ENCODE results near the gene MCCD1.
"Not testable (repeated sequence)": the region's sequence is repeated elsewhere in the genome, so short reads cannot be mapped to it uniquely, and the experiment has no call there.

MCCD1 gene

GRCh38 chr6:31545291-31545690 is 16.5 kb downstream of the MCCD1 start:
- no peaks in the 10 kb centered on the region for H3K9me3 ChIP-seq (ENCODE audit: control insufficient read depth, insufficient read depth, low read depth, low read length)
- H3K4me3 ChIP-seq (ENCODE audit: low read depth, low read length) = peak overlapping the region; percentile 60
- H3K4me1 ChIP-seq (ENCODE audit: control insufficient read depth, insufficient read depth, low read length) = peaks cover 16% of the 10 kb centered on the region
- peaks cover 26% of the 10 kb centered on the region for H3K36me3 ChIP-seq (ENCODE audit: control insufficient read depth, insufficient read depth, low read length)
- H3K27ac ChIP-seq (ENCODE audit: low read depth, low read length) = no peak overlapping the region
- H3K27me3 ChIP-seq (ENCODE audit: control insufficient read depth, insufficient read depth, low read length) = no peaks in the 10 kb centered on the region
- no peak overlapping the region for H3K9ac ChIP-seq (ENCODE audit: low read length)

GRCh38 chr6:31546339-31546957 is 17.7 kb downstream of the MCCD1 start, which contains the start of gene ATP6V1G2:
TSS of gene ATP6V1G2 (minus strand) at chr6:31546608. CDS start at chr6:31546559, 49 bp downstream.
- Histone ChIP-seq H3K9me3 (ENCODE audit: control insufficient read depth, insufficient read depth, low read depth, low read length) (no peaks in the 10 kb centered on the region), H3K36me3 (ENCODE audit: control insufficient read depth, insufficient read depth, low read length) (peaks cover 21% of the 10 kb centered on the region), H3K27ac (ENCODE audit: low read depth, low read length) (peak within 1 kb of the TSS; percentile 31), H3K4me1 (ENCODE audit: control insufficient read depth, insufficient read depth, low read length) (peaks cover 15% of the 10 kb centered on the region; the same call in 1 of the 2 replicates), H3K9ac (ENCODE audit: low read length) (peak within 1 kb of the TSS; percentile 39), H3K27me3 (ENCODE audit: control insufficient read depth, insufficient read depth, low read length) (no peaks in the 10 kb centered on the region), H3K4me3 (ENCODE audit: low read depth, low read length) (peak within 1 kb of the TSS; percentile 60)

GRCh38 chr6:31546958-31547726 is 18.4 kb downstream of the MCCD1 start, which contains the start of gene NFKBIL1:
TSS of gene NFKBIL1 (plus strand) at chr6:31547608. CDS start at chr6:31547695, 87 bp downstream.
- peak within 1 kb of the TSS; percentile 31 for H3K27ac ChIP-seq (ENCODE audit: low read depth, low read length)
- peaks cover 21% of the 10 kb centered on the region for H3K36me3 ChIP-seq (ENCODE audit: control insufficient read depth, insufficient read depth, low read length)
- peak within 1 kb of the TSS; percentile 45 for H3K9ac ChIP-seq (ENCODE audit: low read length)
- H3K4me3 ChIP-seq (ENCODE audit: low read depth, low read length) = peak within 1 kb of the TSS; percentile 60
- H3K9me3 ChIP-seq (ENCODE audit: control insufficient read depth, insufficient read depth, low read depth, low read length) = no peaks in the 10 kb centered on the region
- H3K4me1 ChIP-seq (ENCODE audit: control insufficient read depth, insufficient read depth, low read length) = peaks cover 15% of the 10 kb centered on the region; the same call in 1 of the 2 replicates
- no peaks in the 10 kb centered on the region for H3K27me3 ChIP-seq (ENCODE audit: control insufficient read depth, insufficient read depth, low read length)

GRCh38 chr6:31547727-31548543 is 19.2 kb downstream of the MCCD1 start:
- Histone ChIP-seq H3K4me3 (ENCODE audit: low read depth, low read length) (peak overlapping the region; percentile 60), H3K27me3 (ENCODE audit: control insufficient read depth, insufficient read depth, low read length) (no peaks in the 10 kb centered on the region), H3K27ac (ENCODE audit: low read depth, low read length) (peak overlapping the region; percentile 20; the same call in 1 of the 2 replicates), H3K4me1 (ENCODE audit: control insufficient read depth, insufficient read depth, low read length) (peaks cover 15% of the 10 kb centered on the region; the same call in 1 of the 2 replicates), H3K9me3 (ENCODE audit: control insufficient read depth, insufficient read depth, low read depth, low read length) (no peaks in the 10 kb centered on the region), H3K36me3 (ENCODE audit: control insufficient read depth, insufficient read depth, low read length) (peaks cover 21% of the 10 kb centered on the region), H3K9ac (ENCODE audit: low read length) (peak overlapping the region; percentile 45)

DNA sequence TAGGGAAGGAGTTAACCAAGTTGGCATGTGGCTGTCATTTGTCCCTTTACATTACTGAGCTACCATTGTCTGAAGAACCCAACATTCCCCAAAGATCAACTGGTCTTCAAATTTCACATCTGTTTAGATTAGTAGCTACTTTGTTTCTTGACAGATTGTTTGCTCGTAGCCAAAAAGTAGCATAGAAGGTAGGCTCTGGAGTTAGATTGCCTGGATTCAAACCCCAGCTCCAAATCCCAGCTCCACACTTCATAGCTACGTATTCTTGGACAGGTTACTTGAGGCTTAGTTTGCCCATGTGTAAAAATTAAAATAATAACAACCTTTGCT is 19.7 kb downstream of the MCCD1 start:
- Histone ChIP-seq H3K9ac (ENCODE audit: low read length) (no peak overlapping the region), H3K4me3 (ENCODE audit: low read depth, low read length) (0 out of 2 replicates have a peak overlapping the region, but pooled peaks have one; percentile 60), H3K36me3 (ENCODE audit: control insufficient read depth, insufficient read depth, low read length) (peaks cover 21% of the 10 kb centered on the region), H3K27me3 (ENCODE audit: control insufficient read depth, insufficient read depth, low read length) (no peaks in the 10 kb centered on the region), H3K9me3 (ENCODE audit: control insufficient read depth, insufficient read depth, low read depth, low read length) (no peaks in the 10 kb centered on the region), H3K4me1 (ENCODE audit: control insufficient read depth, insufficient read depth, low read length) (peaks cover 15% of the 10 kb centered on the region; the same call in 1 of the 2 replicates), H3K27ac (ENCODE audit: low read depth, low read length) (no peak overlapping the region)

GRCh38 chr6:31551371-31551770 is 22.6 kb downstream of the MCCD1 start:
- not testable (repeated sequence) for H3K4me1 ChIP-seq (ENCODE audit: control insufficient read depth, insufficient read depth, low read length); H3K9ac ChIP-seq (ENCODE audit: low read length); H3K27me3 ChIP-seq (ENCODE audit: control insufficient read depth, insufficient read depth, low read length); H3K4me3 ChIP-seq (ENCODE audit: low read depth, low read length); H3K27ac ChIP-seq (ENCODE audit: low read depth, low read length); H3K9me3 ChIP-seq (ENCODE audit: control insufficient read depth, insufficient read depth, low read depth, low read length)
- H3K36me3 ChIP-seq (ENCODE audit: control insufficient read depth, insufficient read depth, low read length) = peaks cover 23% of the 10 kb centered on the region

DNA sequence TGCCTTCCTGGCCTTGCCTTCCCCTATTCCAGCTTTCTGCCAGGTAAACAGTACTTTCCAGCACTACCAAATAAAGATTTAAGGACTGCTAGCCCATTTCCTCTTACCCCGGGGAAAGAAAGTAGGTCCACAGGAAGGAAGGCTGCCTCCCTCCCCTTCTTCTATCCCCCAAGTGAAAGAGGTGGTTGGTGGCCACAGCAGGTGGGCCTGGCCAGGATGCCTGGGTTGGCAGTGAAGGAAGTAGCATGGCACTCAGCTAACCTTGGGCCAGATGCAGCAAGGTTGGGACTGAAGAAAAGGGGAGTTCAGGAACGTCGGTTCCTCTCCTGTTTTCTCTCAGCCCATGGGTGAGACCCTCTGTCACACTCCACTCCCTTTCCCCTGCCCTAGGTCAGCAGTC is 27.5 kb downstream of the MCCD1 start:
- Histone ChIP-seq H3K27ac (ENCODE audit: low read depth, low read length) (no peak overlapping the region), H3K9ac (ENCODE audit: low read length) (no peak overlapping the region), H3K4me3 (ENCODE audit: low read depth, low read length) (no peak overlapping the region), H3K36me3 (ENCODE audit: control insufficient read depth, insufficient read depth, low read length) (peaks cover 37% of the 10 kb centered on the region), H3K9me3 (ENCODE audit: control insufficient read depth, insufficient read depth, low read depth, low read length) (no peaks in the 10 kb centered on the region), H3K4me1 (ENCODE audit: control insufficient read depth, insufficient read depth, low read length) (peaks cover 14% of the 10 kb centered on the region; the same call in 1 of the 2 replicates), H3K27me3 (ENCODE audit: control insufficient read depth, insufficient read depth, low read length) (no peaks in the 10 kb centered on the region)

GRCh38 chr6:31557443-31558317 is 28.9 kb downstream of the MCCD1 start:
- Histone ChIP-seq H3K9ac (ENCODE audit: low read length) (no peak overlapping the region), H3K27ac (ENCODE audit: low read depth, low read length) (no peak overlapping the region), H3K4me1 (ENCODE audit: control insufficient read depth, insufficient read depth, low read length) (peaks cover 14% of the 10 kb centered on the region; the same call in 1 of the 2 replicates), H3K27me3 (ENCODE audit: control insufficient read depth, insufficient read depth, low read length) (no peaks in the 10 kb centered on the region), H3K4me3 (ENCODE audit: low read depth, low read length) (no peak overlapping the region), H3K36me3 (ENCODE audit: control insufficient read depth, insufficient read depth, low read length) (peaks cover 37% of the 10 kb centered on the region), H3K9me3 (ENCODE audit: control insufficient read depth, insufficient read depth, low read depth, low read length) (no peaks in the 10 kb centered on the region)

DNA sequence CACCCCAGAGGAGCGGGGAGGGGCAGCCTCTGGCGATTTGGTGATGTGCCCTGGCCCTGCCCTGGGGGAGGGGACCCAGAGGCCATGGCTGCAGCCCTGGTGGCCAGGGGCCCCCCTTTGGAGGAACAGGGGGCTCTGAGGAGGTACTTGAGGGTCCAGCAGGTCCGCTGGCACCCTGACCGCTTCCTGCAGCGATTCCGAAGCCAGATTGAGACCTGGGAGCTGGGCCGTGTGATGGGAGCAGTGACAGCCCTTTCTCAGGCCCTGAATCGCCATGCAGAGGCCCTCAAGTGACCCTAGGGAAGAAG is 29.5 kb downstream of the MCCD1 start:
- Histone ChIP-seq H3K9ac (ENCODE audit: low read length) (no peak overlapping the region), H3K4me1 (ENCODE audit: control insufficient read depth, insufficient read depth, low read length) (peaks cover 14% of the 10 kb centered on the region; the same call in 1 of the 2 replicates), H3K27ac (ENCODE audit: low read depth, low read length) (no peak overlapping the region), H3K4me3 (ENCODE audit: low read depth, low read length) (no peak overlapping the region), H3K9me3 (ENCODE audit: control insufficient read depth, insufficient read depth, low read depth, low read length) (no peaks in the 10 kb centered on the region), H3K36me3 (ENCODE audit: control insufficient read depth, insufficient read depth, low read length) (peaks cover 37% of the 10 kb centered on the region), H3K27me3 (ENCODE audit: control insufficient read depth, insufficient read depth, low read length) (no peaks in the 10 kb centered on the region)
